Endothelial cell of umbilical vein (primary cell): ENCODE results near the gene ZNF10. TPM values are rescaled to one million over a fixed set of nuclear protein-coding genes. Genes with fewer than 3 reads are reported as not detected.

Source experiments
- BruUV-seq: library from RNA; stranded (reverse); fragments of 400-500 nt; replicated peaks from 2 replicates; lab custom pipeline; 2021; lab: Mats Ljungman, UMichigan
- CTCF ChIA-PET: fragments of 300-600, 350-600 bp; sonication (Branson Sonifier 250); formaldehyde crosslinking; loops from one replicate; lab custom pipeline; 2021; ENCODE audit warnings: antibody characterized with exemption, inconsistent platforms; lab: Charles Lee
- POLR2A ChIA-PET: fragments of 300-600, 350-600 bp; sonication (Branson Sonifier 250); formaldehyde crosslinking; loops from one replicate; lab custom pipeline; 2021; ENCODE audit warnings: antibody characterized with exemption, inconsistent platforms; lab: Charles Lee
- DNase-seq: peaks from one replicate; pipeline ENCODE4 v3.0.0-alpha.2; 2011; ENCODE audit warnings: low read depth, low spot score
- FAIRE-seq: peaks from 2 replicates; lab custom pipeline; 2011; peaks lifted over from hg19 to GRCh38; lab: Jason Lieb, UNC
- H2AFZ ChIP-seq: 2 replicates; pipeline ENCODE4 v1.6.0; 2012; ENCODE audit warnings: low read depth, low read length, control low read depth, inconsistent platforms
- H3K27ac ChIP-seq: 2 replicates; pipeline ENCODE4 v1.5.1; 2011; ENCODE audit warnings: low read depth, mild to moderate bottlenecking, control low read depth, low read length, moderate library complexity; ENCODE audit not compliant: insufficient read depth
- H3K27me3 ChIP-seq, 2 experiments: 2 replicates each; pipeline versions ENCODE4 v1.6.0 to v1.6.1; 2011; ENCODE audit warnings: low read length in 2 of 2, mixed read lengths in 1 of 2; ENCODE audit not compliant: control insufficient read depth in 2 of 2, insufficient read depth in 2 of 2
- H3K36me3 ChIP-seq, 2 experiments: 2 replicates in 1 of 2; 3 replicates in 1 of 2; pipeline ENCODE4 v1.5.1; 2011; ENCODE audit warnings: low read length in 2 of 2, mild to moderate bottlenecking in 1 of 2, moderate library complexity in 1 of 2; ENCODE audit not compliant: control insufficient read depth in 2 of 2, insufficient read depth in 2 of 2; ENCODE audit errors: extremely low read depth in 1 of 2
- H3K4me1 ChIP-seq: 3 replicates; pipeline ENCODE4 v1.5.1; 2011; ENCODE audit warnings: mild to moderate bottlenecking, low read length; ENCODE audit not compliant: control insufficient read depth, insufficient read depth; ENCODE audit errors: extremely low read depth
- H3K4me2 ChIP-seq: 2 replicates; pipeline ENCODE4 v1.6.1; 2011; ENCODE audit warnings: low read length, control low read depth, mixed read lengths; ENCODE audit not compliant: insufficient read depth
- H3K4me3 ChIP-seq, 3 experiments: fragments of 200-600 bp in 1 of 3; sonication (generic), shearing (Covaris generic) in 1 of 3; replicated peaks in 1 of 3; 2 replicates each; pipeline ENCODE4 v1.5.1; 2011 to 2016; ENCODE audit warnings: control low read depth in 3 of 3, low read length in 3 of 3, mild to moderate bottlenecking in 2 of 3, inconsistent platforms in 1 of 3, low read depth in 1 of 3, moderate library complexity in 1 of 3; ENCODE audit not compliant: insufficient read depth in 1 of 3
- H3K79me2 ChIP-seq: 2 replicates; pipeline ENCODE4 v1.6.0; 2012; ENCODE audit warnings: low read length, inconsistent platforms; ENCODE audit not compliant: control insufficient read depth, insufficient read depth
- H3K9ac ChIP-seq: replicated peaks from 2 replicates; pipeline ENCODE3; 2011; ENCODE audit warnings: low read length, control low read depth; ENCODE audit not compliant: insufficient read depth; ENCODE audit errors: extremely low read depth
- H3K9me1 ChIP-seq: replicated peaks from 3 replicates; pipeline ENCODE4 v1.6.0; 2011; ENCODE audit warnings: mild to moderate bottlenecking, low read length; ENCODE audit not compliant: control insufficient read depth, insufficient read depth; ENCODE audit errors: extremely low read depth
- H3K9me3 ChIP-seq: replicated peaks from 2 replicates; pipeline ENCODE4 v1.5.1; 2012; ENCODE audit warnings: low read length, inconsistent platforms; ENCODE audit not compliant: control insufficient read depth, insufficient read depth
- H4K20me1 ChIP-seq: replicated peaks from 2 replicates; pipeline ENCODE3; 2011; ENCODE audit warnings: mild to moderate bottlenecking, low read length; ENCODE audit not compliant: control insufficient read depth, insufficient read depth; ENCODE audit errors: extremely low read depth
- CTCF ChIP-seq, 2 donors: IDR thresholded peaks; 1 replicate in 1 of 2; 2 replicates in 1 of 2; pipeline ENCODE4 v1.5.1; 2011; ENCODE audit warnings: low read length in 2 of 2, mild to moderate bottlenecking in 2 of 2, moderate library complexity in 2 of 2, control low read depth in 1 of 2, inconsistent platforms in 1 of 2, low read depth in 1 of 2; ENCODE audit not compliant: insufficient read depth in 1 of 2; ENCODE audit errors: extremely low read depth in 1 of 2
- EZH2 ChIP-seq: IDR thresholded peaks from 2 replicates; pipeline ENCODE4 v1.6.1; 2012; ENCODE audit warnings: borderline replicate concordance, low read depth, mild to moderate bottlenecking, moderate library complexity, low read length, inconsistent platforms; ENCODE audit not compliant: severe bottlenecking
- FOS ChIP-seq: IDR thresholded peaks from 2 replicates; pipeline ENCODE4 v1.6.1; 2011; ENCODE audit warnings: mild to moderate bottlenecking, low read length, moderate library complexity, borderline replicate concordance; ENCODE audit not compliant: insufficient read depth
- GATA2 ChIP-seq: IDR thresholded peaks from 2 replicates; pipeline ENCODE4 v1.7.0; 2011; ENCODE audit warnings: low read depth, mild to moderate bottlenecking, moderate library complexity, mixed read lengths, low read length; ENCODE audit not compliant: insufficient read length, insufficient read depth
- MYC ChIP-seq: IDR thresholded peaks from one replicate; pipeline ENCODE4 v1.6.1; 2011; ENCODE audit warnings: mild to moderate bottlenecking, low read depth, low read length
- POLR2AphosphoS5 ChIP-seq: IDR thresholded peaks from 2 replicates; pipeline ENCODE4 v1.6.1; 2012; ENCODE audit warnings: low read depth, mild to moderate bottlenecking, control low read depth, low read length, moderate library complexity; ENCODE audit not compliant: insufficient read depth
- dilution Hi-C: fragments of 300-500 bp; cut with MboI; formaldehyde crosslinking; loops from one replicate; pipeline ENCODE4 v1.15.0; 2019; ENCODE audit warnings: low sequenced_read_pairs; ENCODE audit not compliant: extremely low pct_ligation_motif_present
- intact Hi-C: fragments of 100-400 bp; cut with micrococcal nuclease; formaldehyde crosslinking; loops from one replicate; pipeline ENCODE4 v1.10.0; 2022
- polyA plus RNA-seq, 4 experiments: library from polyadenylated mRNA; depleted of rRNA in 3 of 4; stranded (reverse) in 3 of 4; unstranded in 1 of 4; fragments of >200 nt; gene quantifications; 2 replicates each; pipeline versions ENCODE4 v1.2.1 to v1.2.3, GENCODE V29; 2011 to 2012; ENCODE audit warnings: missing spikeins in 1 of 4
- total RNA-seq: library from RNA; stranded (reverse); gene quantifications from 2 replicates; pipeline ENCODE4 v1.2.3, GENCODE V29; 2021

ZNF10 gene
- total and polyA plus RNA-seq, 2 donors (not counting 3 experiments of a cell fraction or from before 2014, with no cell fraction given) = 3.7 to 5.8 TPM

- Histone ChIP-seq H3K4me1 (peaks cover 6% of the 10 kb centered on the region), H2AFZ (peak overlapping the region; percentile 82), H3K27me3 (no peaks in the 10 kb centered on the region), H3K79me2 (peaks cover 11% of the 10 kb centered on the region), H3K36me3 (peaks cover 3 to 12% of the 10 kb centered on the region in 2 experiments), H3K4me2 (peak overlapping the region; percentile 54), H3K9me1 (no peaks in the 10 kb centered on the region), H3K27ac (peak overlapping the region; percentile 92), H3K9me3 (no peaks in the 10 kb centered on the region), H4K20me1 (no peaks in the 10 kb centered on the region), H3K4me3 (peak overlapping the region; percentile 47 to 82 (median 57)), H3K9ac (peak overlapping the region; percentile 93)
- no TSS peak for BruUV-seq
- TF ChIP-seq EZH2 = no peak
- TF ChIP-seq MYC = no peak
- TF ChIP-seq GATA2 = no peak
- no peak for TF ChIP-seq POLR2AphosphoS5
- TF ChIP-seq FOS = no peak
- no peak for TF ChIP-seq CTCF (IDR thresholded peaks at IDR 0.05; ENCODE audit: extremely low read depth in 1 of 2, insufficient read depth in 1 of 2, low read depth in 1 of 2, low read length in 2 of 2)
- ChIA-PET CTCF (interaction anchor here (1.1 kb wide), 1 partner anchor 100 kb away, joined by 4 read pairs; the partner anchor contains the start of gene ZNF268), POLR2A (no interaction called here)
- DNase-seq (no peak), FAIRE-seq (no peak)
- intact Hi-C loops = loop anchor here (5.0 kb wide), 1 partner anchor 179 kb away; no protein-coding TSS in a partner anchor
- dilution Hi-C loops = no loop called here
Measured at GRCh38 chr12:133081159-133081780, 49.2 kb upstream of the ZNF10 start.
